H1 (cell line): ENCODE measurements around the gene RUSF1. TPM values are rescaled to one million over a fixed set of nuclear protein-coding genes. Genes with fewer than 3 reads are reported as not detected.
A peak's percentile ranks its signal among the peaks of the same experiment; 100 is the strongest.

Experiments used
- CTCF ChIA-PET: fragments of 300-600 bp; sonication (Branson Sonifier 250); formaldehyde crosslinking; loops from one replicate; lab custom pipeline; 2021; ENCODE audit not compliant: partially characterized antibody; lab: Charles Lee
- POLR2A ChIA-PET: fragments of 300-600 bp; sonication (Branson Sonifier 250); formaldehyde crosslinking; loops from one replicate; lab custom pipeline; 2021; ENCODE audit warnings: inconsistent platforms; ENCODE audit not compliant: partially characterized antibody; lab: Charles Lee
- DNase-seq, 2 experiments: peaks; one replicate each; pipeline versions ENCODE4 v3.0.0 to v3.0.0-alpha.2; 2010 to 2022; ENCODE audit warnings: low spot score in 2 of 2, low read depth in 1 of 2, mixed read lengths in 1 of 2
- FAIRE-seq: peaks from 2 replicates; lab custom pipeline; 2011; peaks lifted over from hg19 to GRCh38; lab: Jason Lieb, UNC
- H2AFZ ChIP-seq: 2 replicates; pipeline ENCODE4 v1.8.1; 2012; ENCODE audit warnings: low read length, inconsistent platforms
- H2AK5ac ChIP-seq: 2 replicates; pipeline ENCODE4 v1.6.1; 2013; ENCODE audit warnings: low read depth, low read length
- H2BK120ac ChIP-seq: replicated peaks from 2 replicates; pipeline ENCODE3; 2013; ENCODE audit warnings: low read depth, low read length, inconsistent platforms
- H2BK12ac ChIP-seq: 2 replicates; pipeline ENCODE4 v1.6.1; 2013; ENCODE audit warnings: low read depth, low read length
- H2BK15ac ChIP-seq: 2 replicates; pipeline ENCODE4 v1.6.1; 2013; ENCODE audit warnings: low read length
- H2BK20ac ChIP-seq: 2 replicates; pipeline ENCODE4 v1.6.1; 2013; ENCODE audit warnings: low read length
- H2BK5ac ChIP-seq: 2 replicates; pipeline ENCODE4 v1.6.1; 2013; ENCODE audit warnings: low read depth, low read length
- H3K14ac ChIP-seq: 2 replicates; pipeline ENCODE4 v1.6.1; 2013; ENCODE audit warnings: inconsistent platforms; ENCODE audit not compliant: insufficient read length
- H3K18ac ChIP-seq: 2 replicates; pipeline ENCODE4 v1.6.1; 2013; ENCODE audit warnings: low read length; ENCODE audit errors: extremely low read depth
- H3K23ac ChIP-seq: 2 replicates; pipeline ENCODE4 v1.6.1; 2013; ENCODE audit warnings: inconsistent platforms; ENCODE audit not compliant: insufficient read length
- H3K23me2 ChIP-seq: 2 replicates; pipeline ENCODE4 v1.6.1; 2013; ENCODE audit warnings: low read depth, low read length
- H3K27ac ChIP-seq: 2 replicates; pipeline ENCODE4 v1.6.1; 2011; ENCODE audit warnings: low read depth, low read length, inconsistent platforms
- H3K27me3 ChIP-seq, 4 experiments: replicated peaks in 1 of 4; 1 replicate in 1 of 4; 2 replicates in 3 of 4; pipeline versions ENCODE4 v1.6.1 to v1.8.1; 2011 to 2013; ENCODE audit warnings: low read length in 3 of 4, mild to moderate bottlenecking in 3 of 4, inconsistent platforms in 2 of 4, mixed read lengths in 2 of 4, moderate library complexity in 1 of 4; ENCODE audit not compliant: control insufficient read depth in 3 of 4, insufficient read depth in 3 of 4; ENCODE audit errors: extremely low read depth in 1 of 4
- H3K36me3 ChIP-seq, 4 experiments: 2 replicates each; pipeline versions ENCODE4 v1.6.1 to v1.8.1; 2011 to 2013; ENCODE audit warnings: mild to moderate bottlenecking in 4 of 4, low read length in 3 of 4, moderate library complexity in 2 of 4, control low read depth in 1 of 4, inconsistent platforms in 1 of 4; ENCODE audit not compliant: insufficient read depth in 4 of 4, control insufficient read depth in 2 of 4
- H3K4ac ChIP-seq: replicated peaks from 2 replicates; pipeline ENCODE3; 2013; ENCODE audit warnings: low read length, low read depth, mixed read lengths, inconsistent platforms; ENCODE audit not compliant: insufficient read length
- H3K4me1 ChIP-seq, 4 experiments: replicated peaks in 1 of 4; 1 replicate in 1 of 4; 2 replicates in 3 of 4; pipeline versions ENCODE4 v1.6.1 to v1.8.1; 2011 to 2013; ENCODE audit warnings: low read length in 3 of 4, inconsistent platforms in 2 of 4, mixed read lengths in 1 of 4; ENCODE audit not compliant: insufficient read depth in 4 of 4, control insufficient read depth in 3 of 4
- H3K4me2 ChIP-seq, 2 experiments: 2 replicates each; pipeline versions ENCODE4 v1.6.1 to v1.8.1; 2011 to 2013; ENCODE audit warnings: low read depth in 2 of 2, low read length in 2 of 2, control low read depth in 1 of 2, inconsistent platforms in 1 of 2, mild to moderate bottlenecking in 1 of 2; ENCODE audit not compliant: insufficient read depth in 1 of 2
- H3K4me3 ChIP-seq, 4 experiments: fragments of 200-600, 300-600 bp in 1 of 4; sonication (generic), shearing (Covaris generic), sonication (Bioruptor Twin) in 1 of 4; 2 replicates each; pipeline versions ENCODE4 v1.5.1 to v1.8.1; 2011 to 2016; ENCODE audit warnings: low read length in 4 of 4, low read depth in 3 of 4, control low read depth in 2 of 4, inconsistent platforms in 2 of 4, mild to moderate bottlenecking in 2 of 4, mixed read lengths in 1 of 4, moderate library complexity in 1 of 4; ENCODE audit not compliant: insufficient read depth in 2 of 4; ENCODE audit errors: extremely low read depth in 1 of 4
- H3K56ac ChIP-seq: replicated peaks from 2 replicates; pipeline ENCODE3; 2013; ENCODE audit warnings: low read depth, mild to moderate bottlenecking, mixed read lengths, low read length, inconsistent platforms; ENCODE audit not compliant: insufficient read length
- H3K79me1 ChIP-seq: 2 replicates; pipeline ENCODE4 v1.6.1; 2013; ENCODE audit warnings: low read depth, low read length, control low read depth
- H3K79me2 ChIP-seq, 2 experiments: 2 replicates each; pipeline versions ENCODE4 v1.6.1 to v1.8.1; 2012 to 2013; ENCODE audit warnings: low read length in 2 of 2, mild to moderate bottlenecking in 2 of 2, inconsistent platforms in 1 of 2; ENCODE audit not compliant: insufficient read depth in 2 of 2, control insufficient read depth in 1 of 2
- H3K9ac ChIP-seq, 4 experiments: replicated peaks in 1 of 4; 1 replicate in 1 of 4; 2 replicates in 3 of 4; pipeline versions ENCODE4 v1.6.1 to v1.8.1; 2011 to 2013; ENCODE audit warnings: low read depth in 3 of 4, low read length in 3 of 4, control low read depth in 2 of 4, mild to moderate bottlenecking in 2 of 4, moderate library complexity in 2 of 4, inconsistent platforms in 1 of 4; ENCODE audit errors: extremely low read depth in 1 of 4
- H3K9me3 ChIP-seq, 2 experiments: 2 replicates each; pipeline versions ENCODE4 v1.6.1 to v1.8.1; 2012 to 2013; ENCODE audit warnings: mild to moderate bottlenecking in 2 of 2, moderate library complexity in 2 of 2, control low read depth in 1 of 2, inconsistent platforms in 1 of 2, low read depth in 1 of 2, low read length in 1 of 2, mixed read lengths in 1 of 2; ENCODE audit not compliant: insufficient read depth in 2 of 2
- H4K20me1 ChIP-seq, 2 experiments: replicated peaks in 1 of 2; 2 replicates each; pipeline versions ENCODE3 to v1.8.1; 2011 to 2013; ENCODE audit warnings: inconsistent platforms in 2 of 2, low read length in 2 of 2, mild to moderate bottlenecking in 1 of 2; ENCODE audit not compliant: insufficient read depth in 2 of 2, control insufficient read depth in 1 of 2
- H4K5ac ChIP-seq: 2 replicates; pipeline ENCODE4 v1.6.1; 2013; ENCODE audit warnings: low read length, low read depth, mixed read lengths, inconsistent platforms; ENCODE audit not compliant: insufficient read length
- H4K8ac ChIP-seq: 2 replicates; pipeline ENCODE4 v1.8.0; 2013; ENCODE audit warnings: mild to moderate bottlenecking, moderate library complexity, low read length, inconsistent platforms; ENCODE audit not compliant: insufficient read depth; ENCODE audit errors: extremely low read depth
- H4K91ac ChIP-seq: replicated peaks from 2 replicates; pipeline ENCODE3; 2013; ENCODE audit warnings: low read length, mixed read lengths, inconsistent platforms; ENCODE audit not compliant: insufficient read length
- BACH1 ChIP-seq: IDR thresholded peaks from 2 replicates; pipeline ENCODE4 v1.6.1; 2012; ENCODE audit warnings: low read length, improper control_type of control experiment
- BRCA1 ChIP-seq: IDR thresholded peaks from 2 replicates; pipeline ENCODE4 v1.6.1; 2012; ENCODE audit warnings: low read depth, low read length, improper control_type of control experiment
- CBX5 ChIP-seq: fragments of 300-800, 300-1000 bp; sonication (generic); IDR thresholded peaks from 2 replicates; pipeline ENCODE4 v1.7.1; 2016; ENCODE audit warnings: antibody characterized with exemption, low read length, low read depth
- CHD1 ChIP-seq: IDR thresholded peaks from 2 replicates; pipeline ENCODE4 v1.6.1; 2012; ENCODE audit warnings: low read depth, low read length, improper control_type of control experiment
- CREB1 ChIP-seq: IDR thresholded peaks from 2 replicates; pipeline ENCODE4 v1.6.1; 2012; ENCODE audit warnings: inconsistent platforms
- KDM1A ChIP-seq: fragments of 200-600, 300-600 bp; sonication (generic); IDR thresholded peaks from 2 replicates; pipeline ENCODE4 v1.7.1; 2016; ENCODE audit warnings: mild to moderate bottlenecking, low read length, borderline replicate concordance
- NANOG ChIP-seq: IDR thresholded peaks from 2 replicates; pipeline ENCODE4 v1.6.1; 2011; ENCODE audit warnings: low read length, low read depth, mild to moderate bottlenecking, inconsistent platforms; ENCODE audit not compliant: insufficient read depth, poor library complexity, severe bottlenecking
- RFX5 ChIP-seq: IDR thresholded peaks from 2 replicates; pipeline ENCODE4 v1.6.1; 2011; ENCODE audit warnings: low read depth, low read length, improper control_type of control experiment, borderline replicate concordance
- SIRT6 ChIP-seq: IDR thresholded peaks from one replicate; pipeline ENCODE4 v1.7.1; 2012; ENCODE audit warnings: low read length, inconsistent platforms
- WGBS, 2 experiments: shearing (Covaris generic) in 1 of 2; methylation state at CpG; one replicate each; pipeline versions ENCODE4 v1.1.6 to v1.1.7; 2013 to 2015; ENCODE audit warnings: low lambda C conversion rate in 2 of 2, mixed read lengths in 2 of 2, inconsistent platforms in 1 of 2, low coverage in 1 of 2, missing lambda C conversion rate in 1 of 2; ENCODE audit not compliant: insufficient replicate concordance in 2 of 2, insufficient coverage in 1 of 2, insufficient read length in 1 of 2; ENCODE audit errors: extremely low coverage in 1 of 2, missing lambda C conversion rate in 1 of 2; 5-methylcytosine and 5-hydroxymethylcytosine counted together
- polyA plus RNA-seq, 7 experiments: library from polyadenylated mRNA; depleted of rRNA in 3 of 7; stranded (reverse) in 5 of 7; unstranded in 2 of 7; fragments of >200 nt in 5 of 7; fragments of 200-250 nt in 2 of 7; gene quantifications; 1 replicate in 5 of 7; 2 replicates in 1 of 7; 4 replicates in 1 of 7; pipeline versions ENCODE4 v1.2.1 to v1.2.3, GENCODE V29; 2011 to 2013; ENCODE audit warnings: missing spikeins in 2 of 7, mixed read lengths in 2 of 7
- total RNA-seq: library from RNA; stranded (reverse); fragmentation: NEBNext Ultra II Directional; extraction: Animal tissue kit (Norgen Biotek cat#: 25700); gene quantifications from 2 replicates; pipeline ENCODE4 v1.2.1, GENCODE V29; 2021
- TF ChIP-seq, protein P1 (sequence below): IDR thresholded peaks from 2 replicates; pipeline ENCODE4 v1.6.1; 2011; ENCODE audit warnings: low read length, improper control_type of control experiment
- TF ChIP-seq, protein P2 (sequence below): IDR thresholded peaks from 2 replicates; pipeline ENCODE4 v1.6.1; 2012; ENCODE audit warnings: inconsistent platforms

Gene RUSF1
- total and polyA plus RNA-seq, 2 of the 8 experiments (the other 6 are each of a cell fraction or from before 2014, with no cell fraction given) = 22.5 to 33.7 TPM

DNA sequence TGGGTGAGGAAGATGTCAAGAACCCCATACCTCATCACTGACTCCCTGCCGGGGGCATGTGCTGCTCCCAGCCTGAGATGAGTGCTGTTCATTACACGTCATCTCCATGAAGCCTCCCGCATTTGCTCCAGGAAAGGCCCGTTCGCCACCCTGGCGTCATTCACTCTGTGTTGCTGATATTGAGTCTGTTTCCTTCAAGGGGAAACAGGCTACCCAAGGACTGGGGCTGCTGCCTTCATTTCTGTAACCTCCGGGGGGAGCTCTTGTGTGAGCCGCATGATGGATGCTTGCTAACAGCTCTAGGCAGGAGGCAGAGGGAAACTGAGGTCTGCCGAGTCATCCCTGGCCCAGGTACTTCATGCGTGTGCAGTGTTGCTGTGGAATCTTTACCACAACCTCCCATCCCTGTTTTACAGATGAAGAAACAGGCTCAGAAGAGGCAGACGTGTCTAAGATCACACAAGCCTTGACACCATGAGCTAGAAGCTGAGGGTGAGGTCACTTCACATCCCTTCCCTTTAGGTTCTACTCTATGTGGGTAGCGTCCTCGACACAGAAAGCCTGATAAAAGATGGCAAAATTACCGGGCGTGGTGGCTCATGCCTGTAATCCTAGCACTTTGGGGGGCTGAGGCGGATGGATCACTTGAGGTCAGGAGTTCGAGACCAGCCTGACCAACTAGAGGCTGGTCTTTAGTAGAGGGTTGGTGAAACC, 52.4 kb downstream of the RUSF1 start:
- H2BK12ac ChIP-seq = peak overlapping the region; percentile 40; the same call in 1 of the 2 replicates
- H3K9me3 ChIP-seq = no peaks in the 10 kb centered on the region
- no peak overlapping the region for H3K27ac ChIP-seq
- H3K79me2 ChIP-seq = peaks cover 0 to 28% of the 10 kb centered on the region in 2 experiments; a peak in 2 of 4 replicates
- ChIA-PET CTCF (interaction anchor here (0.6 to 3.6 kb wide), 22 partner anchors 12 to 472 kb away, joined by 3 to 25 read pairs (median 4); partner anchors contain the start of genes AHSP, HSD3B7, PYDC1 and ZNF267), POLR2A (interaction anchor here (0.9 to 2.3 kb wide), 4 partner anchors 13 to 257 kb away, joined by 3 to 7 read pairs (median 4); partner anchors contain the start of genes RUSF1 and ZNF843)
- H2BK15ac ChIP-seq = no peak overlapping the region
- no peaks in the 10 kb centered on the region for H3K36me3 ChIP-seq
- H2AFZ ChIP-seq = no peak overlapping the region
- peaks cover 11% of the 10 kb centered on the region; the same call in 1 of the 2 replicates for H3K23me2 ChIP-seq
- peaks cover 8 to 31% (median 16%) of the 10 kb centered on the region in 4 experiments for H3K4me1 ChIP-seq
- no peaks in the 10 kb centered on the region for H3K27me3 ChIP-seq
- H4K5ac ChIP-seq = no peak overlapping the region
- peaks cover 8% of the 10 kb centered on the region for H3K79me1 ChIP-seq
- H3K4me3 ChIP-seq = no peak overlapping the region
- H3K23ac ChIP-seq = no peak overlapping the region
- DNase-seq (peak in 1 of 2 experiments; percentile 73), FAIRE-seq (no peak)
- peaks cover 14 to 30% of the 10 kb centered on the region in 2 experiments for H4K20me1 ChIP-seq
- 0 out of 2 replicates have a peak overlapping the region, but pooled peaks have one; percentile 25 for H2AK5ac ChIP-seq
- H4K91ac ChIP-seq = no peak overlapping the region
- no peak overlapping the region for H3K9ac ChIP-seq
- H2BK120ac ChIP-seq = no peak overlapping the region
- H3K4ac ChIP-seq = no peak overlapping the region
- peak overlapping the region in 1 of 2 experiments; percentile 34; a peak in 2 of 4 replicates for H3K4me2 ChIP-seq
- whole genome bisulfite sequencing, 2 experiments = 80% methylated on average over 17 of the region's 17 CpGs; no CpG with 5 or more reads in 1 of the 2 experiments
- no peak overlapping the region; the same call in 1 of the 2 replicates for H2BK5ac ChIP-seq
- no peak overlapping the region for H4K8ac ChIP-seq
- no peak overlapping the region for H3K14ac ChIP-seq
- no peak overlapping the region for H3K18ac ChIP-seq
- H3K56ac ChIP-seq = no peak overlapping the region
- H2BK20ac ChIP-seq = no peak overlapping the region
- TF ChIP-seq RFX5 (no peak), CREB1 (no peak), SIRT6 (no peak), BACH1 (peak; percentile 86), CBX5 (no peak), NANOG (no peak), BRCA1 (no peak), KDM1A (peak; percentile 60; the same call in 1 of the 2 replicates), CHD1 (no peak)
- TF ChIP-seq, protein P1, sequence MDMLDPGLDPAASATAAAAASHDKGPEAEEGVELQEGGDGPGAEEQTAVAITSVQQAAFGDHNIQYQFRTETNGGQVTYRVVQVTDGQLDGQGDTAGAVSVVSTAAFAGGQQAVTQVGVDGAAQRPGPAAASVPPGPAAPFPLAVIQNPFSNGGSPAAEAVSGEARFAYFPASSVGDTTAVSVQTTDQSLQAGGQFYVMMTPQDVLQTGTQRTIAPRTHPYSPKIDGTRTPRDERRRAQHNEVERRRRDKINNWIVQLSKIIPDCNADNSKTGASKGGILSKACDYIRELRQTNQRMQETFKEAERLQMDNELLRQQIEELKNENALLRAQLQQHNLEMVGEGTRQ = no peak
- TF ChIP-seq, protein P2, sequence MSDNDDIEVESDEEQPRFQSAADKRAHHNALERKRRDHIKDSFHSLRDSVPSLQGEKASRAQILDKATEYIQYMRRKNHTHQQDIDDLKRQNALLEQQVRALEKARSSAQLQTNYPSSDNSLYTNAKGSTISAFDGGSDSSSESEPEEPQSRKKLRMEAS = peak; percentile 28; the same call in 1 of the 2 replicates
